HG03354 (cell line): ENCODE data around the gene TRIM46.
A peak's percentile ranks its signal among the peaks of the same experiment; 100 is the strongest.

Source experiments
- ATAC-seq: cut with Tn5 transposase; IDR thresholded peaks from one replicate; pipeline ENCODE4 v1.9.1; 2021; ENCODE audit warnings: mild to moderate bottlenecking; ENCODE audit not compliant: unreplicated experiment, poor library complexity, severe bottlenecking

Gene TRIM46

GRCh38 chr1:155173478-155174323 lies at the start of gene TRIM46:
Gene TRIM46, plus strand, starts transcription at chr1:155173849. Its CDS starts 118 bp downstream, at chr1:155173967.
- peak; percentile 9 for ATAC-seq

DNA sequence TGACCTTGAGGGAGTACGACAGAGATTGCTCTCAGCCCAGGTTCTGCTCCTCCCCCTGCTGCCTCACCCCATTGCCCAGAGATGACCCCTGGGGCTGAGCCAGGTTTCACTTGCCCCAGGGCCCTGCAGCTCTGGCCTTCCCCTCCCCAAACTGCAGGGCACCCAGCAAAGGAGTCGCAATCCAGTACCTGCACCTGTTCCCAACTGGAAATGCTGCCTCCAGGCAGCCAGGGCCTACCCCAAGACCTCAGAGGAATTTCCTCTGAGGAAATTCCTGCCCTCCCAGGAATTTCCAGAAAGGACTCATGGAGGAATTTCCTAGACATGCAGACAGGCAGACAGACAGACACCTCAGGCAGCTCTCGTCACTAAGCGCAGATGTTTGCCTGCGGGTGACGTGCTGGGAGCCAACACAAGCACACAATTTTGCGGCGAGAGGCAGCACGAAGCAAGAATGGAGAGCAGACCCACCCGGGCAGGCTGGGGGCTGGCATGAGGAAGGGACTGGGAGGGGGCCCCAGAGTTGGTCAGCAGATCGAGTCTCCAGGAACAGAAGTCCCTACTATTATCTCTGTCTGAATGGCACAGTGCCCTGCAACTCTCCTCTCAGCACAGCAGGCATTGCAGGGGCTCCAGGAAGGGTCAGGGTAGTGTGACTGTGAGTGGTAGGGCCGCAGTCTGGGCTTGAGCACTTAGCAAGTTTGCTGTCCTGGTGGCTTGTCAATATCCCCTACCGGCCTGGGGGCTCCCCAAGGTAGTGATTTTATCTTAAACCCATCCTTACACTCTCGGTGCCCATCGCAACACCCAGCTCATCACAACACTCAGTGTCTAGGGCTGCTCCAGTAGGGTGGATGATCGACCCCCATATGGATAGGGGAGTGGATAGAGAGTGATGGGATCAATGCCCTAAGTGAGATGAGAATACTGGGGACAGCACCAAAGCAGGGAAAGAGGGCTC lies 48.9 kb upstream of the TRIM46 start:
- no peak for ATAC-seq

DNA sequence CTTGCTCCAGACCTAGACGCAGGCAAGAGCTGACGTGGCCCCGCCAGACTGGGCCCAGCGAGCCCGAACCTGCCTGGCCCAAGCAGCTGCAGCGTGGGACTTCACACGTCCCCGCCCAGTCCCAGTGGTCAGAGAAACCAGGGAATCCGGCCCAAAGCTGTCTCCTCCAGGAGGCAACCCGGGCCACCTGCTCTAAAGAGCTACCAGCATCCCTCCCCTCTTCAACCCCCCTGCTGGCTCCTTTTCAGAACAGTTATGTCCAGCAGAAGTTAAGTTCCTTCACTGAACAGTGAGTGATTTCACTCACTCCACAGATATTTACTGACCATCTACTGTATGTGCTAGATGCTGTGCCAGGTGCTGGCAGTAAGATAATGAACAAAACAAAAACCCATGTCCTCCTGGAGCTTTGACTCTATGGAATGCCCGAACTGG lies 48.1 kb upstream of the TRIM46 start:
- no peak for ATAC-seq

DNA sequence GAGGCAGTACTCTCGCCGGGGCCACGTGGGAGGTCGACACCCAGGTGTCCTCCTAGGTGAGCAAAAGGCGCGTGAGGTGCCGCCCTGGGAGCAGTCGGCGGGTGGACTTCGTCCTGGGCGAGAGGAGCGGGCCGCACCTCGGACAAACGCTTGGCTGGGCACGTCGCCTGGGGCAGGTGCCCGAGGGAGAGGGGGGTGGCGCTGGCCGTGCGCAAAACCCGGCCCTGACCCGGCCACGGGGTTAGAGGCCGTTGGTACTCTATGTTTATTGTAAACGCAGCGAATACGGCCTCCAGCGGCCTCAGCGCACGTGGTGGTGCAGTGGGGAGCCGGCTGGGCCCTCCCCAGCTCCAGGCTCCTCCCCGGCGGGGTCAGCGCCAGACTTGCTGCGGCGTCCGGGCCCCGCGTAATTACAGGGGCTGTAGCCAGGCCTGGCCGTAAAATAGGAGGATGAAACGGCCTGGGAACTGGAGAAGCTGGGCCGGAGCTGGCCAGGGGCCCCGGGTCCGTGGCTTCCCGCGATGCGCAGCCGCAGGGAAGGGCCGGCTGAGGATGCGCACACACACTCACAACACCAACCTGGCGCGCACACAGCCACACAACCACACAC lies 47.6 kb upstream of the TRIM46 start:
- ATAC-seq, result no peak

GRCh38 chr1:155126556-155127104 lies 47.0 kb upstream of the TRIM46 start:
- no peak for ATAC-seq

DNA sequence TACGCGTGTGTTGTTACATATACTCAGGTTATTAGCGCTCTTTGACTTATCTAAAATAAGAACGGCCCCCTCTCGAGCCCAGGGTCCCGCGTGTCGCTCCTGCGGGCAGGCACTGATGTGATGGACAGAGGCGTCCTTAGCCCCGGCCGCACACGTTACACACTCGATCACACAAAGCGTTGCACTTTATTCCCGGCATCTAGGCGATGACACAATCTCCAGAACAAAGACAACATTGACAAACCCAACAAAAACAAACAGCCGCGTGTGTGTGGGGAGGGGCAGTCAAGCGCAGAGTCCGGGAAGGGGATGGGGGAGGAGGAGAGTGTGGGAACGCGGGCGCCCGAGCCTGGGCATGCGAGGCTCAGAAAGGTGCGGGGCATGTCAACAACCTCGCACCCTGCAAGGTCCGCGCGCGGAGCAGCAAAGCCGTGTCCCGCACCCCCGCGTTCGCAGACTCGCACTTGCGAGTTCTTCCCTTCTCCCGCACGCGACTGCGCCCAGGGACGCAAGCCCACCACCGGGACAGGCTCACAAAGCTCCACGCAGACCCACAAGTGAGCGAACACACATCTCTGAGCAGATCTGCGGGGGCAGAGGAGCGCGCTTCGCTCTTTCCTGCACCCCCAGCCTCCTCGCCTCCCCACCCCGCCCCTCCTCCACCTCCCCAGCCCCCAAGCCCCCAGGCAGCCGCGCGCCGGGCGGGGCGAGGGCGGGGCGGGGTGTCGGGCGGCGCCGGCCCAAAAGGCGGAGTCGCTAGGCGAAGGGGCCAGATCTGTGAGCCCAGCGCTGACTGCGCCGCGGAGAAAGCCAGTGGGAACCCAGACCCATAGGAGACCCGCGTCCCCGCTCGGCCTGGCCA lies 46.3 kb upstream of the TRIM46 start, which contains the start of gene EFNA1:
EFNA1 (plus strand) TSS at position 772 of the 862 bp plus-strand sequence. CDS start 102 bp downstream, outside the sequence.
- no peak for ATAC-seq

- no peak for ATAC-seq
These were observed 45.5 kb upstream of the TRIM46 start for GRCh38 chr1:155127967-155128754.

GRCh38 chr1:155128755-155129473 lies 44.7 kb upstream of the TRIM46 start:
- no peak for ATAC-seq

GRCh38 chr1:155130272-155131006 lies 43.2 kb upstream of the TRIM46 start:
- ATAC-seq, result no peak

DNA sequence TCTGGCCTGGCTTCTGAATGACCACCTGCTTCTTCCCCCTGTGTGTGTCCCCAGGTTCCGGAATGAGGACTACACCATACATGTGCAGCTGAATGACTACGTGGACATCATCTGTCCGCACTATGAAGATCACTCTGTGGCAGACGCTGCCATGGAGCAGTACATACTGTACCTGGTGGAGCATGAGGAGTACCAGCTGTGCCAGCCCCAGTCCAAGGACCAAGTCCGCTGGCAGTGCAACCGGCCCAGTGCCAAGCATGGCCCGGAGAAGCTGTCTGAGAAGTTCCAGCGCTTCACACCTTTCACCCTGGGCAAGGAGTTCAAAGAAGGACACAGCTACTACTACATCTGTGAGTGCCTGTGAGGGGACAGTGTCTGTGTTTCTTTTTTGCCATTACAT lies 42.4 kb upstream of the TRIM46 start:
- ATAC-seq, result no peak

DNA sequence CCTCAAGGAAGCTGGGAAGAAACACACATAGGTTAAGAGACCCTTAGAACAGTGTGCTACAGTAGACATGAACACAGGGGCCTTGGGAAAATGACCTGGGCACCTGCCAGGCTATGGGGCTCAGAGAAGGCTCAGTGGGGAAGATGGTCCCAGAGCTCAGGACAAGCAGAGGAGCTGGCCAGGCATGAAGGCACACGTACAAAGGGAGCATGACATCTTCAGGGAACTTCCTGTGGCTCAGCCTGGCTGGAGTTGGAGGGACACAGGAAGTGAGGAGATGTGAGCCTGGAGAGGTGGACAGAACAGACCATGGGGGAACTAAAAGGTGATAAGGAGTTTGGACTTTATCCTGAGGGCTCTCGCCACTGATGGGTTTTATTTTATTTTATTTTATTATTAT lies 41.8 kb upstream of the TRIM46 start:
- no peak for ATAC-seq

GRCh38 chr1:155133799-155134281 lies 39.8 kb upstream of the TRIM46 start:
- no peak for ATAC-seq

GRCh38 chr1:155134322-155134721 lies 39.3 kb upstream of the TRIM46 start:
- ATAC-seq, result no peak

DNA sequence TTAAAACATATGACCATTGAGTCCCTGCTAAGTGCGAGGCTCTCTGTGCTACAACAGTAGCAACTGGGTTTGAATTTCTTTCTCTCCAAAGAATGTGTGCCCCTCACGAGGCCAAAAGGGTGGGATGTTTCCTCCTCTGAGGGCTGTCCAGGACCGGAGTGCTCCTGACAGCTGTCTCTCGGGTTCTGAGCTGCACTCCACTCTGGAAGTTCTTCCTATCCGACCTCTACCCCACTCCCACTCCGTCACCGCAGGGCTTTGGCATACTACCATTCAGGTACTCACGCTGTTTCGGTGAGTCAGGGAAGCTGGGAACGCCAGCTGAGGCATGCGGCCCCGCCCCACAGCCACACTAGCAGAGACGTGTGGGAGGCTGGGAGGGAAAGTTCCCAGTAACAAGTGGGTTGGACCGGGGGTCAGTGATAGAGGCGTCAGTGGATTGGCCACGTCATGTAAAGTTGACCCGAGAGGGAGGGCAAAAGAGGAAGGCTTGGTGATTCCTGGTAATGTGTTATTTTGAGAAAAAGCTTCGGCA lies 38.7 kb upstream of the TRIM46 start:
- ATAC-seq, result peak; percentile 19

DNA sequence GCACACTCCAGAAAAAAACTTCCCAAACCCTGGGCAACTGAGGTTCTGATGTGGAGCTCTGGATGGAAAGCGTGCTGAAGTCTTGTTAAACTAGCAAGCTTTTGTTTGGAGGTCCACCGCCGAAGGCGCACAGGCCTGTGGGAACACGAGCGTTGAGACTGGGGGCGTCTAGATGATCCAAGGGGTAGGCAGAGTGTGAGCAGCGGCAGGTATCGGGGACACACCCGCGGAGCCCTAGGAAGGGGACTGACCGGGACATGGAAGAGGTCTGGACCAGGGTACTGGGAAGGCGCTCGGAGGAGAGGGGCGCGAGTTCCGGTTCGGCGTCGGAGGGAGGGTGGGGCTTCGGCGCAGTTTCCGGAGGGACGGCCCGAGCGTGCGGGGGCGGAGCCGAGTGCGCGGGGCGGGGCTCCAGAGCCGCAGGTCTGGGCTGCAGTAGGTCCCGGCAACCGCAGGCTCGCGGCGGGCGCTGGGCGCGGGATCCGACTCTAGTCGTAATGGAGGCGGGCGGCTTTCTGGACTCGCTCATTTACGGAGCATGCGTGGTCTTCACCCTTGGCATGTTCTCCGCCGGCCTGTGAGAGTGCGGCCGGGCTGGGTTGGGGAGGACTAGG lies 38.1 kb upstream of the TRIM46 start, which contains the start of gene SLC50A1:
SLC50A1 (plus strand) TSS at position 438 of the 614 bp plus-strand sequence; CDS start at position 498, 60 bp downstream.
- peak; percentile 76 for ATAC-seq

- ATAC-seq, result no peak
These were observed 36.9 kb upstream of the TRIM46 start for GRCh38 chr1:155136748-155137147.
